Loucy (cell line): ENCODE measurements around the gene COL4A4.
"Not testable (repeated sequence)": the region's sequence is repeated elsewhere in the genome, so short reads cannot be mapped to it uniquely, and the experiment has no call there.

Experiments used
- H2AFZ ChIP-seq: fragments of 200-600 bp; sonication (generic); 2 replicates; pipeline ENCODE4 v1.6.0; 2016; ENCODE audit warnings: antibody characterized with exemption, mild to moderate bottlenecking, low read length, moderate library complexity
- H3F3A ChIP-seq: fragments of 200-600 bp; 2 replicates; pipeline ENCODE4 v1.6.0; 2016; ENCODE audit warnings: antibody characterized with exemption, low read depth, mild to moderate bottlenecking
- H3K27me3 ChIP-seq: fragments of 200-600 bp; sonication (generic); 2 replicates; pipeline ENCODE4 v1.6.1; 2014; ENCODE audit warnings: low read length, mild to moderate bottlenecking; ENCODE audit not compliant: insufficient read depth, poor library complexity, severe bottlenecking
- H3K36me3 ChIP-seq: fragments of 200-600 bp; sonication (generic); 2 replicates; pipeline ENCODE4 v1.6.1; 2016; ENCODE audit warnings: low read length; ENCODE audit not compliant: insufficient read depth
- H3K4me1 ChIP-seq: fragments of 200-600 bp; sonication (generic); 2 replicates; pipeline ENCODE4 v1.5.1; 2014; ENCODE audit warnings: low read length, mild to moderate bottlenecking; ENCODE audit not compliant: insufficient read depth, poor library complexity, severe bottlenecking
- H3K4me2 ChIP-seq: fragments of 200-600 bp; sonication (generic); 2 replicates; pipeline ENCODE4 v1.6.0; 2014; ENCODE audit warnings: antibody characterized with exemption, low read length, low read depth, mild to moderate bottlenecking; ENCODE audit not compliant: poor library complexity, severe bottlenecking
- H3K4me3 ChIP-seq: fragments of 200-600 bp; sonication (generic); 2 replicates; pipeline ENCODE4 v1.5.1; 2014; ENCODE audit warnings: low read length, mild to moderate bottlenecking, mixed read lengths; ENCODE audit not compliant: poor library complexity, severe bottlenecking
- H3K79me2 ChIP-seq: fragments of 200-600 bp; sonication (generic); 2 replicates; pipeline ENCODE4 v1.6.1; 2014; ENCODE audit warnings: low read length; ENCODE audit not compliant: insufficient read depth
- H3K9ac ChIP-seq: fragments of 200-600 bp; sonication (generic); 2 replicates; pipeline ENCODE4 v1.6.0; 2014; ENCODE audit warnings: mild to moderate bottlenecking, low read depth, low read length, moderate library complexity; ENCODE audit not compliant: poor library complexity, severe bottlenecking
- H3K9me2 ChIP-seq: fragments of 200-600 bp; sonication (generic); replicated peaks from 2 replicates; pipeline ENCODE4 v1.6.1; 2016; ENCODE audit warnings: low read depth, low read length, mixed read lengths
- H3K9me3 ChIP-seq: fragments of 200-600 bp; sonication (generic); 2 replicates; pipeline ENCODE4 v1.6.1; 2014; ENCODE audit warnings: mild to moderate bottlenecking, antibody characterized with exemption, low read length, low read depth; ENCODE audit not compliant: insufficient read depth
- H4K20me1 ChIP-seq: fragments of 200-600 bp; sonication (generic); 2 replicates; pipeline ENCODE4 v1.6.0; 2014; ENCODE audit warnings: antibody characterized with exemption, low read length, mild to moderate bottlenecking; ENCODE audit not compliant: insufficient read depth, poor library complexity, severe bottlenecking
- EZH2phosphoT487 ChIP-seq: fragments of 200-600 bp; IDR thresholded peaks from 2 replicates; pipeline ENCODE4 v1.6.1; 2018; ENCODE audit warnings: antibody characterized with exemption, mild to moderate bottlenecking, moderate library complexity, borderline replicate concordance
- TF ChIP-seq, protein P1 (sequence below): fragments of 200-600 bp; sonication (generic); conservative IDR thresholded peaks from 2 replicates; pipeline ENCODE4 v1.5.1; 2014; ENCODE audit warnings: mild to moderate bottlenecking, antibody characterized with exemption, low read length

Gene COL4A4

DNA sequence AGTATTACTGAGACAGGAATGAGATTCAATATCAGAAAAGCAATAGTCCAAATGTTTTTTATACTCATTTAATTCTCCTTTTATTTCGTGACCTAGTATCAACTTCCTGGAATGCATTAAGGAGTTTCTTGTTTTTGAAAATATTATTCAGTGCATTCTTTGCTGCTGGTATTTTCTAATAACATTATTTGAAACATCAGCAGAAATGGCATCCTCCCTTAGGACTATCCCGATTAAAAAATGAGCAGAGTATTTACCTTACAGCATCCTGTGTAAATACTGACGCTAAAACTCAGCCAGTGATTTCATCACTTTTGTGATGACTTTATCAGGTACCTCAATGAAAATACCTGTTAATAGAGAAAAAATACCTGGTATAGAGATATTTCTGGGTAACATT lies 16.8 kb upstream of the COL4A4 start:
- no peaks in the 10 kb centered on the region for H3K36me3 ChIP-seq
- H3K9ac ChIP-seq: no peak overlapping the region
- no peaks in the 10 kb centered on the region for H4K20me1 ChIP-seq
- H3K4me2 ChIP-seq: no peak overlapping the region
- H3K9me3 ChIP-seq: no peaks in the 10 kb centered on the region
- no peaks in the 10 kb centered on the region for H3F3A ChIP-seq
- no peaks in the 10 kb centered on the region for H3K4me1 ChIP-seq
- no peak overlapping the region for H3K4me3 ChIP-seq
- H3K27me3 ChIP-seq: no peaks in the 10 kb centered on the region
- TF ChIP-seq, protein P1, sequence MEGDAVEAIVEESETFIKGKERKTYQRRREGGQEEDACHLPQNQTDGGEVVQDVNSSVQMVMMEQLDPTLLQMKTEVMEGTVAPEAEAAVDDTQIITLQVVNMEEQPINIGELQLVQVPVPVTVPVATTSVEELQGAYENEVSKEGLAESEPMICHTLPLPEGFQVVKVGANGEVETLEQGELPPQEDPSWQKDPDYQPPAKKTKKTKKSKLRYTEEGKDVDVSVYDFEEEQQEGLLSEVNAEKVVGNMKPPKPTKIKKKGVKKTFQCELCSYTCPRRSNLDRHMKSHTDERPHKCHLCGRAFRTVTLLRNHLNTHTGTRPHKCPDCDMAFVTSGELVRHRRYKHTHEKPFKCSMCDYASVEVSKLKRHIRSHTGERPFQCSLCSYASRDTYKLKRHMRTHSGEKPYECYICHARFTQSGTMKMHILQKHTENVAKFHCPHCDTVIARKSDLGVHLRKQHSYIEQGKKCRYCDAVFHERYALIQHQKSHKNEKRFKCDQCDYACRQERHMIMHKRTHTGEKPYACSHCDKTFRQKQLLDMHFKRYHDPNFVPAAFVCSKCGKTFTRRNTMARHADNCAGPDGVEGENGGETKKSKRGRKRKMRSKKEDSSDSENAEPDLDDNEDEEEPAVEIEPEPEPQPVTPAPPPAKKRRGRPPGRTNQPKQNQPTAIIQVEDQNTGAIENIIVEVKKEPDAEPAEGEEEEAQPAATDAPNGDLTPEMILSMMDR: no peak
- no peak for TF ChIP-seq EZH2phosphoT487
- H3K9me2 ChIP-seq: no peaks in the 10 kb centered on the region
- no peaks in the 10 kb centered on the region for H3K79me2 ChIP-seq
- H2AFZ ChIP-seq: no peak overlapping the region

DNA sequence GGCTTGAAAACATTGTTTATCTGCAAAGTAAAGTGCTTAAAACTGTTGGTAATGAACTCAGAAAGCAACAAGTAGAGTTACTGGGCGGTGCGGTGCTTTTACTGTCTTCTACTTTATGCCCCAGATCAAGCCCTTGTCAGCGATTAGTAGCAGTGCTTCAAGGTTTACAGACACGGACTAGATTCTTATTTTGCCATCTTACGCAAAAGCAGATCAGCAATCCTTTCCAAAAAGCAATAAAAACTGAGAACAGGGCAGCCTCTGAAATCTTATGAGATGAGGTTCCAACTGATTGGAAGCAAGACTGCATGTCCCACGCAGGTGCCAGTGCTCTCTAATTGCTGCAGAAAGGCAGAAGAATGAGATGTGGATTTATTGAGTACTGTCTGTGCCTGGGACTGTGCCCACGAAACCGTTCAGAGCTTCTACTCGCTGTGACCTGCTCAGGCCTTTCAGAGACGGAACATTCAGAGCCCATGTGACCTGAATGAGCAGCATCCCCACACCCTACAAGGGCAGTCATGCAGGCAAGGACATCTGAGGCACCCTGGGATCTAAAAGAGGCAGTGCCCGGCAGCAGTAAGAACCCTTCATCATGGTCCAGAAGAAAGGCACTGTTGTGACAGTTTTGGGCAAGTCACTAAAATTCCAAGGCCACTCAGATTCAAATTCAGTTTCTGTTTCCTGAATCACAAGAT lies 16.1 kb upstream of the COL4A4 start:
- TF ChIP-seq EZH2phosphoT487: no peak
- TF ChIP-seq, protein P1: no peak
- no peaks in the 10 kb centered on the region for H3K79me2 ChIP-seq
- no peaks in the 10 kb centered on the region for H3K4me1 ChIP-seq
- H3K36me3 ChIP-seq: no peaks in the 10 kb centered on the region
- H3K27me3 ChIP-seq: no peaks in the 10 kb centered on the region
- H3K9me3 ChIP-seq: no peaks in the 10 kb centered on the region
- H3K9ac ChIP-seq: no peak overlapping the region
- no peaks in the 10 kb centered on the region for H3F3A ChIP-seq
- no peaks in the 10 kb centered on the region for H3K9me2 ChIP-seq
- H4K20me1 ChIP-seq: no peaks in the 10 kb centered on the region
- H3K4me2 ChIP-seq: no peak overlapping the region
- H3K4me3 ChIP-seq: no peak overlapping the region
- H2AFZ ChIP-seq: no peak overlapping the region

DNA sequence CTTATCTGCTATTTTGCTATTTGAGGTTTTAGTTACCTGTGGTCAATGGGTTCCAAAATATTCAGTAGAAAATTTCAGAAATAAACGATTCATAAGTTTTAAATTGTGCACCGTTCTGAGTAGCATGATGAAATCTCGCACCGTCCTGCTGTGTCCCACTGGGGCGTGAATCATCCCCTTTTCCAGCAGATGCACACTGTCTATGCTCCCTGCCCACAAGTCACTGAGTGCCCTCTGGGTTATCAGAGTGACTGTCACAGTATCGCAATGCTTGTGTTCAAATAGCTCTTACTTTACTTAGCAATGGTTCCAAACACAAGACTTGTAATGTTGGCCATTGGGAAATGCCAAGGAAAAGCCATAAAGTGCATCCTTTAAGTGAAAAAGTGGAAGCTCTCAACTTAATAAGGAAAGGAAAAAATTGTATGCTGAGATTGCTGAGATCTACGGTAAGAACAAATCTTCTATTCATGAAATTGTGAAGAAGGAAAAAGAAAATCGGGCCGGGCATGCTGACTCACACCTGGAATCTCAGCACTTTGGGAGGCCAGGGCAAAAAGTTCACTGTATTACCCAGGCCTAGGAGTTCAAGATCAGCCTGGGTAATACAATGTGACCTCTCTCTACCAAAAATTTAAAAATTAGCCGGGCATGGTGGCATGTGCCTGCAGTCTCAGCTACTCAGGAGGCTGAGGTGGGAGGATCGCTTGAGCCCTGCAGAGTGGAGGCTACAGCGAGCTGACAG lies 13.8 kb upstream of the COL4A4 start:
- no peaks in the 10 kb centered on the region for H3K79me2 ChIP-seq
- H3K9ac ChIP-seq: no peak overlapping the region
- H3K4me3 ChIP-seq: no peak overlapping the region
- no peaks in the 10 kb centered on the region for H3K36me3 ChIP-seq
- H4K20me1 ChIP-seq: no peaks in the 10 kb centered on the region
- no peak overlapping the region for H3K4me2 ChIP-seq
- H2AFZ ChIP-seq: no peak overlapping the region
- no peaks in the 10 kb centered on the region for H3K9me3 ChIP-seq
- no peak for TF ChIP-seq EZH2phosphoT487
- no peaks in the 10 kb centered on the region for H3K9me2 ChIP-seq
- H3F3A ChIP-seq: no peaks in the 10 kb centered on the region
- no peaks in the 10 kb centered on the region for H3K4me1 ChIP-seq
- H3K27me3 ChIP-seq: no peaks in the 10 kb centered on the region

DNA sequence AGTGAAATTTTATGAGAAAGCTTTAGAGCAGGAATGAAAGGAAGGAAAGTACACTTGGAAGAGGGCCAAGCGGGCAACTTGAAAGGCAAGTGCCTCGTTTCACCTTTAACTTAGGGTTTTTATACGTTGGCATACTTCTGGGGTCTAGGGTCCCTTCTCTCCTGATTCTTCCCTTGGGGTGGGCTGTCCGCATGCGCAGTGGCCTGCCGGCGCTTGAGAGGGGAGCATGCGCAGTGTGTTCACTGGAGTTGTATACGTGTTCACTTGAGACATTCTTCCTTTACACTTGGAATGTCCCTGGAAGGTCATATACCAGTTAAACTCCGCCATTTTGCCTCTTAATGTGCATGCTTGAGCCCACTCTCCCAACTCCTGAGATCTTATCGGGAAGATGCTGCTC lies 7.8 kb upstream of the COL4A4 start:
- H4K20me1 ChIP-seq, H3K27me3 ChIP-seq, H3K9me2 ChIP-seq, H3K4me2 ChIP-seq, H3F3A ChIP-seq, H2AFZ ChIP-seq, H3K9me3 ChIP-seq, H3K36me3 ChIP-seq, H3K4me3 ChIP-seq, H3K79me2 ChIP-seq, H3K4me1 ChIP-seq, H3K9ac ChIP-seq: not testable (repeated sequence)
